Activated naive CD8-positive, alpha-beta T cell treated with anti-CD3 and anti-CD28 coated beads, Interleukin-2, amount 50 U/mL, for 24 hours (primary cell): ENCODE results near the gene ZDHHC13.

Experiments used
- ATAC-seq: fragments of 150-1000 bp; cut with Tn5 transposase; one replicate; pipeline ENCODE4 v1.10.0; 2021
- DNase-seq: peaks from one replicate; pipeline ENCODE4 v3.0.0; 2021
- H3K27ac Mint-ChIP-seq: one replicate; pipeline ENCODE4 v1.8.0; 2021; ENCODE audit warnings: mild to moderate bottlenecking, mixed read lengths
- H3K27me3 Mint-ChIP-seq: one replicate; pipeline ENCODE4 v1.8.0; 2021; ENCODE audit warnings: mixed read lengths
- H3K36me3 Mint-ChIP-seq: one replicate; pipeline ENCODE4 v1.8.0; 2021; ENCODE audit warnings: low read depth, mixed read lengths
- H3K4me1 Mint-ChIP-seq: one replicate; pipeline ENCODE4 v1.8.0; 2021; ENCODE audit warnings: mixed read lengths
- H3K4me3 Mint-ChIP-seq: one replicate; pipeline ENCODE4 v1.8.0; 2021; ENCODE audit warnings: mild to moderate bottlenecking, moderate library complexity, mixed read lengths
- H3K9me3 Mint-ChIP-seq: one replicate; pipeline ENCODE4 v1.8.0; 2021; ENCODE audit warnings: mixed read lengths

ZDHHC13 gene

GRCh38 chr11:19089421-19089820 lies 27.5 kb upstream of the ZDHHC13 start:
- DNase-seq (no peak), ATAC-seq (no peak)
- no peaks in the 10 kb centered on the region for H3K36me3 Mint-ChIP-seq
- peaks cover 26% of the 10 kb centered on the region for H3K27me3 Mint-ChIP-seq
- no peaks in the 10 kb centered on the region for H3K4me1 Mint-ChIP-seq
- no peaks in the 10 kb centered on the region for H3K9me3 Mint-ChIP-seq
- H3K4me3 Mint-ChIP-seq, result no peak overlapping the region
- H3K27ac Mint-ChIP-seq, result no peak overlapping the region

GRCh38 chr11:19091366-19091765 lies 25.6 kb upstream of the ZDHHC13 start:
- no peak overlapping the region for H3K4me3 Mint-ChIP-seq
- no peak overlapping the region for H3K27ac Mint-ChIP-seq
- no peak for DNase-seq
- H3K4me1 Mint-ChIP-seq, result no peaks in the 10 kb centered on the region
- H3K27me3 Mint-ChIP-seq, result peaks cover 29% of the 10 kb centered on the region
- H3K9me3 Mint-ChIP-seq, result no peaks in the 10 kb centered on the region
- H3K36me3 Mint-ChIP-seq, result no peaks in the 10 kb centered on the region
- no peak for ATAC-seq

- H3K4me1 Mint-ChIP-seq, result no peaks in the 10 kb centered on the region
- H3K36me3 Mint-ChIP-seq, result no peaks in the 10 kb centered on the region
- H3K27me3 Mint-ChIP-seq, result peaks cover 33% of the 10 kb centered on the region
- ATAC-seq (no peak), DNase-seq (no peak)
- no peak overlapping the region for H3K27ac Mint-ChIP-seq
- no peaks in the 10 kb centered on the region for H3K9me3 Mint-ChIP-seq
- no peak overlapping the region for H3K4me3 Mint-ChIP-seq
Observed at GRCh38 chr11:19092342-19092741, 24.6 kb upstream of the ZDHHC13 start.

GRCh38 chr11:19092850-19093249 lies 24.1 kb upstream of the ZDHHC13 start:
- Mint-ChIP-seq H3K27me3 (peaks cover 33% of the 10 kb centered on the region), H3K4me1 (no peaks in the 10 kb centered on the region), H3K4me3 (no peak overlapping the region), H3K27ac (no peak overlapping the region), H3K9me3 (no peaks in the 10 kb centered on the region), H3K36me3 (no peaks in the 10 kb centered on the region)
- ATAC-seq (no peak), DNase-seq (no peak)

- no peak for ATAC-seq
- H3K4me3 Mint-ChIP-seq, result no peak overlapping the region
- peaks cover 34% of the 10 kb centered on the region for H3K27me3 Mint-ChIP-seq
- no peaks in the 10 kb centered on the region for H3K9me3 Mint-ChIP-seq
- no peaks in the 10 kb centered on the region for H3K36me3 Mint-ChIP-seq
- no peaks in the 10 kb centered on the region for H3K4me1 Mint-ChIP-seq
- no peak overlapping the region for H3K27ac Mint-ChIP-seq
- DNase-seq, result no peak
Observed at GRCh38 chr11:19093976-19094375, 23.0 kb upstream of the ZDHHC13 start.

- H3K4me3 Mint-ChIP-seq, result no peak overlapping the region
- H3K9me3 Mint-ChIP-seq, result no peaks in the 10 kb centered on the region
- H3K4me1 Mint-ChIP-seq, result no peaks in the 10 kb centered on the region
- DNase-seq (no peak), ATAC-seq (no peak)
- H3K36me3 Mint-ChIP-seq, result no peaks in the 10 kb centered on the region
- H3K27me3 Mint-ChIP-seq, result peaks cover 29% of the 10 kb centered on the region
- no peak overlapping the region for H3K27ac Mint-ChIP-seq
Observed at GRCh38 chr11:19094859-19095258, 22.1 kb upstream of the ZDHHC13 start.

GRCh38 chr11:19099093-19099492 lies 17.9 kb upstream of the ZDHHC13 start:
- Mint-ChIP-seq H3K27me3 (peaks cover 24% of the 10 kb centered on the region), H3K9me3 (peaks cover 7% of the 10 kb centered on the region), H3K27ac (no peak overlapping the region), H3K4me1 (no peaks in the 10 kb centered on the region), H3K36me3 (no peaks in the 10 kb centered on the region), H3K4me3 (no peak overlapping the region)
- DNase-seq (no peak), ATAC-seq (no peak)

- ATAC-seq (no peak), DNase-seq (no peak)
- H3K4me1 Mint-ChIP-seq, result no peaks in the 10 kb centered on the region
- H3K36me3 Mint-ChIP-seq, result no peaks in the 10 kb centered on the region
- H3K4me3 Mint-ChIP-seq, result no peak overlapping the region
- H3K27me3 Mint-ChIP-seq, result peaks cover 32% of the 10 kb centered on the region
- H3K27ac Mint-ChIP-seq, result no peak overlapping the region
- H3K9me3 Mint-ChIP-seq, result peaks cover 7% of the 10 kb centered on the region
Observed at GRCh38 chr11:19100885-19101284, 16.1 kb upstream of the ZDHHC13 start.

GRCh38 chr11:19101796-19102520 lies 15.0 kb upstream of the ZDHHC13 start:
- H3K27ac Mint-ChIP-seq, result no peak overlapping the region
- DNase-seq (no peak), ATAC-seq (no peak)
- peaks cover 27% of the 10 kb centered on the region for H3K27me3 Mint-ChIP-seq
- H3K36me3 Mint-ChIP-seq, result no peaks in the 10 kb centered on the region
- peaks cover 7% of the 10 kb centered on the region for H3K9me3 Mint-ChIP-seq
- no peaks in the 10 kb centered on the region for H3K4me1 Mint-ChIP-seq
- no peak overlapping the region for H3K4me3 Mint-ChIP-seq

- Mint-ChIP-seq H3K27ac (no peak overlapping the region), H3K4me3 (no peak overlapping the region), H3K9me3 (peaks cover 7% of the 10 kb centered on the region), H3K27me3 (peaks cover 25% of the 10 kb centered on the region), H3K36me3 (no peaks in the 10 kb centered on the region), H3K4me1 (no peaks in the 10 kb centered on the region)
- no peak for DNase-seq
- no peak for ATAC-seq
Observed at GRCh38 chr11:19102521-19102900, 14.5 kb upstream of the ZDHHC13 start.

GRCh38 chr11:19105011-19105410 lies 12.0 kb upstream of the ZDHHC13 start:
- H3K9me3 Mint-ChIP-seq, result peaks cover 7% of the 10 kb centered on the region

GRCh38 chr11:19107125-19107524 lies 9.8 kb upstream of the ZDHHC13 start:
- Mint-ChIP-seq H3K4me1 (peaks cover 5% of the 10 kb centered on the region), H3K27ac (no peak overlapping the region), H3K36me3 (no peaks in the 10 kb centered on the region), H3K27me3 (peaks cover 17% of the 10 kb centered on the region), H3K4me3 (no peak overlapping the region), H3K9me3 (no peaks in the 10 kb centered on the region)
- no peak for DNase-seq
- ATAC-seq, result no peak

More at GRCh38 chr11:19105011-19105410, 12.0 kb upstream of the ZDHHC13 start:
- Mint-ChIP-seq H3K4me3 (no peak overlapping the region), H3K27ac (no peak overlapping the region), H3K27me3 (peaks cover 22% of the 10 kb centered on the region), H3K36me3 (no peaks in the 10 kb centered on the region), H3K4me1 (peaks cover 5% of the 10 kb centered on the region)
- ATAC-seq (no peak), DNase-seq (no peak)

- H3K27me3 Mint-ChIP-seq, result peaks cover 6% of the 10 kb centered on the region
- H3K27ac Mint-ChIP-seq, result no peak overlapping the region
- peaks cover 5% of the 10 kb centered on the region for H3K4me1 Mint-ChIP-seq
- no peak overlapping the region for H3K4me3 Mint-ChIP-seq
- ATAC-seq (no peak), DNase-seq (no peak)
- no peaks in the 10 kb centered on the region for H3K36me3 Mint-ChIP-seq
- no peaks in the 10 kb centered on the region for H3K9me3 Mint-ChIP-seq
Observed at GRCh38 chr11:19110295-19110694, 6.7 kb upstream of the ZDHHC13 start.

- Mint-ChIP-seq H3K4me1 (peaks cover 12% of the 10 kb centered on the region), H3K36me3 (no peaks in the 10 kb centered on the region), H3K27ac (no peak overlapping the region), H3K9me3 (no peaks in the 10 kb centered on the region), H3K4me3 (no peak overlapping the region), H3K27me3 (no peaks in the 10 kb centered on the region)
- ATAC-seq (no peak), DNase-seq (no peak)
Observed at GRCh38 chr11:19111809-19112208, 5.2 kb upstream of the ZDHHC13 start.

- no peaks in the 10 kb centered on the region for H3K9me3 Mint-ChIP-seq
- H3K36me3 Mint-ChIP-seq, result peaks cover 24% of the 10 kb centered on the region
- DNase-seq (no peak), ATAC-seq (no peak)
- H3K4me1 Mint-ChIP-seq, result peaks cover 49% of the 10 kb centered on the region
- peak overlapping the region; percentile 93 for H3K4me3 Mint-ChIP-seq
- H3K27me3 Mint-ChIP-seq, result no peaks in the 10 kb centered on the region
- peak overlapping the region; percentile 86 for H3K27ac Mint-ChIP-seq
Observed at GRCh38 chr11:19116276-19116970, 545 bp upstream of the ZDHHC13 start.
